Measurements from ENCODE around the gene DNAJC11.
"Not testable (repeated sequence)": the region's sequence is repeated elsewhere in the genome, so short reads cannot be mapped to it uniquely, and the experiment has no call there.

DNAJC11 gene

GRCh38 chr1:6623269-6623965 is 78.2 kb downstream of the DNAJC11 start:
- DNase-seq (ENCODE audit: low read depth) = no peak

GRCh38 chr1:6622396-6623152 is 79.0 kb downstream of the DNAJC11 start:
- no peak for DNase-seq (ENCODE audit: low read depth)

- DNase-seq (ENCODE audit: low read depth) = no peak
Observed at GRCh38 chr1:6621429-6622391, 79.9 kb downstream of the DNAJC11 start.

- no peak for DNase-seq (ENCODE audit: low read depth)
Observed at GRCh38 chr1:6619045-6619444, 82.6 kb downstream of the DNAJC11 start.

GRCh38 chr1:6614929-6615785 is 86.5 kb downstream of the DNAJC11 start:
- DNase-seq (ENCODE audit: low read depth) = no peak

- DNase-seq (ENCODE audit: low read depth) = peak; percentile 56
Observed at GRCh38 chr1:6614019-6614928, 87.3 kb downstream of the DNAJC11 start.

GRCh38 chr1:6613361-6614018 is 88.1 kb downstream of the DNAJC11 start, which contains the start of gene PHF13:
Gene PHF13, plus strand, starts transcription at chr1:6613731. Its CDS starts 336 bp downstream, at chr1:6614067.
- peak; percentile 99 for DNase-seq (ENCODE audit: low read depth)

- DNase-seq (ENCODE audit: low read depth) = no peak
Observed at GRCh38 chr1:6612641-6613360, 88.8 kb downstream of the DNAJC11 start.

- no peak for DNase-seq (ENCODE audit: low read depth)
Observed at GRCh38 chr1:6603915-6604558, 97.6 kb downstream of the DNAJC11 start.

GRCh38 chr1:6603238-6603914 is 98.2 kb downstream of the DNAJC11 start:
- DNase-seq (ENCODE audit: low read depth) = no peak

GRCh38 chr1:6602669-6603237 is 98.9 kb downstream of the DNAJC11 start, which contains the start of gene KLHL21:
Gene KLHL21, minus strand, starts transcription at chr1:6602869. Its CDS starts 52 bp downstream, at chr1:6602817.
- DNase-seq (ENCODE audit: low read depth) = peak; percentile 83

GRCh38 chr1:6601923-6602668 is 99.5 kb downstream of the DNAJC11 start:
- no peak for DNase-seq (ENCODE audit: low read depth)

GRCh38 chr1:6601049-6601922 is 100.3 kb downstream of the DNAJC11 start:
- peak; percentile 66 for DNase-seq (ENCODE audit: low read depth)

- DNase-seq (ENCODE audit: low read depth) = no peak
Observed at GRCh38 chr1:6600410-6601048, 101.1 kb downstream of the DNAJC11 start.

- DNase-seq (ENCODE audit: low read depth) = not testable (repeated sequence)
Observed at GRCh38 chr1:6599991-6600390, 101.6 kb downstream of the DNAJC11 start.

Measured in stimulated activated CD8-positive, alpha-beta memory T cell treated with anti-CD3 and anti-CD28 coated beads, Interleukin-4, amount 100 ng/mL, for 24 hours (primary cell).